Keratinocyte (primary cell): ENCODE data around the gene CHD9. TPM values are rescaled to one million over a fixed set of nuclear protein-coding genes. Genes with fewer than 3 reads are reported as not detected.
A peak's percentile ranks its signal among the peaks of the same experiment; 100 is the strongest.

ENCODE experiments used
- DNase-seq: peaks from one replicate; pipeline ENCODE4 v3.0.0-alpha.2; 2011; ENCODE audit warnings: low read depth, missing footprints, low spot score
- FAIRE-seq: peaks from 2 replicates; lab custom pipeline; 2011; peaks lifted over from hg19 to GRCh38; lab: Jason Lieb, UNC
- H2AFZ ChIP-seq: 2 replicates; pipeline ENCODE4 v1.6.0; 2012; ENCODE audit warnings: low read length, control low read depth, inconsistent platforms; ENCODE audit not compliant: control insufficient read depth
- H3K27ac ChIP-seq: 2 replicates; pipeline ENCODE4 v1.5.1; 2011; ENCODE audit warnings: low read length; ENCODE audit not compliant: control insufficient read depth, insufficient read depth
- H3K27me3 ChIP-seq: 3 replicates; pipeline ENCODE4 v1.6.0; 2011; ENCODE audit warnings: low read length; ENCODE audit not compliant: control insufficient read depth, insufficient read depth; ENCODE audit errors: extremely low read depth
- H3K36me3 ChIP-seq, 2 experiments: 2 replicates in 1 of 2; 3 replicates in 1 of 2; pipeline ENCODE4 v1.5.1; 2011; ENCODE audit warnings: low read length in 2 of 2, mild to moderate bottlenecking in 1 of 2; ENCODE audit not compliant: control insufficient read depth in 2 of 2, insufficient read depth in 2 of 2; ENCODE audit errors: extremely low read depth in 1 of 2
- H3K4me1 ChIP-seq: 3 replicates; pipeline ENCODE4 v1.5.1; 2011; ENCODE audit warnings: low read length; ENCODE audit not compliant: control insufficient read depth, insufficient read depth; ENCODE audit errors: extremely low read depth
- H3K4me2 ChIP-seq: 3 replicates; pipeline ENCODE4 v1.6.0; 2011; ENCODE audit warnings: low read depth, low read length; ENCODE audit not compliant: control insufficient read depth, insufficient read depth; ENCODE audit errors: extremely low read depth
- H3K4me3 ChIP-seq, 3 experiments: fragments of 200-600 bp in 1 of 3; sonication (generic) in 1 of 3; 2 replicates in 2 of 3; 3 replicates in 1 of 3; pipeline ENCODE4 v1.5.1; 2011 to 2016; ENCODE audit warnings: low read length in 3 of 3, mild to moderate bottlenecking in 3 of 3, control low read depth in 2 of 3, inconsistent platforms in 1 of 3, low read depth in 1 of 3, mixed read lengths in 1 of 3, mixed run types in 1 of 3, moderate library complexity in 1 of 3; ENCODE audit not compliant: control insufficient read depth in 2 of 3, insufficient read depth in 2 of 3; ENCODE audit errors: extremely low read depth in 1 of 3
- H3K79me2 ChIP-seq: 2 replicates; pipeline ENCODE4 v1.6.0; 2012; ENCODE audit warnings: low read length; ENCODE audit not compliant: control insufficient read depth, insufficient read depth
- H3K9ac ChIP-seq: 3 replicates; pipeline ENCODE4 v1.6.0; 2011; ENCODE audit warnings: low read length; ENCODE audit not compliant: control insufficient read depth, insufficient read depth; ENCODE audit errors: extremely low read depth
- H3K9me1 ChIP-seq: 3 replicates; pipeline ENCODE4 v1.6.0; 2011; ENCODE audit warnings: low read length; ENCODE audit not compliant: control insufficient read depth, insufficient read depth; ENCODE audit errors: extremely low read depth
- H3K9me3 ChIP-seq: 2 replicates; pipeline ENCODE4 v1.5.1; 2012; ENCODE audit warnings: low read depth, low read length; ENCODE audit not compliant: control insufficient read depth
- H4K20me1 ChIP-seq: 3 replicates; pipeline ENCODE4 v1.6.0; 2011; ENCODE audit warnings: low read length; ENCODE audit not compliant: control insufficient read depth, insufficient read depth; ENCODE audit errors: extremely low read depth
- CTCF ChIP-seq, 3 experiments: IDR thresholded peaks in 1 of 3; conservative IDR thresholded peaks in 1 of 3; optimal IDR thresholded peaks in 1 of 3; 2 replicates in 2 of 3; 3 replicates in 1 of 3; pipeline versions ENCODE3 to v1.5.1; 2011; ENCODE audit warnings: low read length in 3 of 3, mild to moderate bottlenecking in 3 of 3, moderate library complexity in 2 of 3, control low read depth in 1 of 3, inconsistent platforms in 1 of 3; ENCODE audit not compliant: insufficient read depth in 2 of 3; ENCODE audit errors: extremely low read depth in 1 of 3
- EZH2 ChIP-seq: IDR thresholded peaks from one replicate; pipeline ENCODE4 v1.6.1; 2012; ENCODE audit warnings: inconsistent platforms, mild to moderate bottlenecking, low read length, moderate library complexity
- dilution Hi-C: fragments of 300-500 bp; cut with MboI; formaldehyde crosslinking; loops from one replicate; pipeline ENCODE4 v1.7.0; 2020; ENCODE audit warnings: low sequenced_read_pairs; ENCODE audit not compliant: extremely low pct_ligation_motif_present
- polyA plus RNA-seq, 5 experiments: library from polyadenylated mRNA; depleted of rRNA in 3 of 5; stranded (reverse) in 3 of 5; stranded (forward) in 1 of 5; unstranded in 1 of 5; fragments of >200 nt; gene quantifications; 1 replicate in 1 of 5; 2 replicates in 3 of 5; 3 replicates in 1 of 5; pipeline versions ENCODE4 v1.2.1 to v1.2.3, GENCODE V29; 2011 to 2012; ENCODE audit warnings: missing spikeins in 2 of 5, low read depth in 1 of 5, low replicate concordance in 1 of 5

Gene CHD9
- polyA plus RNA-seq, 1 donor (not counting 4 experiments of a cell fraction or from before 2014, with no cell fraction given) = 32.8 TPM

- no peaks in the 10 kb centered on the region for H3K9me3 ChIP-seq
- H3K9me1 ChIP-seq = no peaks in the 10 kb centered on the region
- FAIRE-seq = peak; percentile 83
- H3K4me3 ChIP-seq = peak overlapping the region; percentile 40 to 95 (median 83)
- DNase-seq = peak; percentile 23
- peak overlapping the region; percentile 97 for H2AFZ ChIP-seq
- H3K36me3 ChIP-seq = no peaks in the 10 kb centered on the region
- peaks cover 16% of the 10 kb centered on the region for H3K4me1 ChIP-seq
- H3K79me2 ChIP-seq = peaks cover 32% of the 10 kb centered on the region
- peak overlapping the region; percentile 100 for H3K4me2 ChIP-seq
- H4K20me1 ChIP-seq = no peaks in the 10 kb centered on the region
- dilution Hi-C loops = no loop called here
- TF ChIP-seq CTCF (optimal IDR thresholded peaks at IDR 0.05 in 1 of 3, IDR thresholded peaks at IDR 0.05 in 1 of 3, conservative IDR thresholded peaks at IDR 0.05 in 1 of 3; ENCODE audit: extremely low read depth in 1 of 3, insufficient read depth in 2 of 3, low read length in 3 of 3) (peak; percentile 40 to 68 (median 44)), EZH2 (no peak)
- no peaks in the 10 kb centered on the region for H3K27me3 ChIP-seq
- peak overlapping the region; percentile 89 for H3K9ac ChIP-seq
- H3K27ac ChIP-seq = peak overlapping the region; percentile 98
Observed at GRCh38 chr16:53207810-53208752, 153.3 kb downstream of the CHD9 start.

DNA sequence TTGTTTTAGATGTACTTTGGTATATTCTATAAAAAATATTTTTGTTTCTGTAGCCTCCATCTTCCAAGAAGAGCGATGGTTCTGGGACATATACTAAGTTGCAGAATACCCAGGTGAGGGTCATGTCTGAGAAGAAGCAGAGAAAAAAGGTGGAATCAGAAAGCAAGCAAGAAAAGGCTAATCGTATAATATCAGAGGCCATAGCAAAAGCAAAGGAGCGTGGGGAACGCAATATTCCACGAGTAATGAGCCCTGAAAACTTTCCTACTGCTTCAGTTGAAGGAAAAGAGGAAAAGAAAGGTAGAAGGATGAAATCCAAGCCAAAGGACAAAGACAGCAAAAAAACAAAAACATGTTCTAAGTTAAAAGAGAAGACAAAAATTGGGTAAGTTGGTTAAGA lies 154.6 kb downstream of the CHD9 start:
- Histone ChIP-seq H4K20me1 (no peaks in the 10 kb centered on the region), H3K9me1 (no peaks in the 10 kb centered on the region), H2AFZ (no peak overlapping the region), H3K27me3 (no peaks in the 10 kb centered on the region), H3K9me3 (no peaks in the 10 kb centered on the region), H3K36me3 (no peaks in the 10 kb centered on the region), H3K4me1 (peaks cover 18% of the 10 kb centered on the region), H3K79me2 (peaks cover 41% of the 10 kb centered on the region), H3K27ac (peak overlapping the region; percentile 98), H3K9ac (peak overlapping the region; percentile 89), H3K4me3 (peak overlapping the region; percentile 6 to 95 (median 62)), H3K4me2 (peak overlapping the region; percentile 100)
- dilution Hi-C loops = no loop called here
- TF ChIP-seq CTCF (optimal IDR thresholded peaks at IDR 0.05 in 1 of 3, IDR thresholded peaks at IDR 0.05 in 1 of 3, conservative IDR thresholded peaks at IDR 0.05 in 1 of 3; ENCODE audit: extremely low read depth in 1 of 3, insufficient read depth in 2 of 3, low read length in 3 of 3) (no peak), EZH2 (no peak)
- DNase-seq = no peak
- no peak for FAIRE-seq
